A673 (cell line): Measurements from ENCODE around the gene BACH1. TPM values are rescaled to one million over a fixed set of nuclear protein-coding genes. Genes with fewer than 3 reads are reported as not detected.

ENCODE experiments used
- BruUV-seq: library from RNA; stranded (reverse); fragments of 400-500 nt; replicated peaks from 2 replicates; lab custom pipeline; 2021; lab: Mats Ljungman, UMichigan
- CTCF ChIA-PET: fragments of 300-600 bp; sonication (Branson Sonifier 250); formaldehyde crosslinking; loops from one replicate; lab custom pipeline; 2022; ENCODE audit warnings: antibody characterized with exemption; lab: Charles Lee
- POLR2A ChIA-PET: fragments of 300-600 bp; sonication (Branson Sonifier 250); formaldehyde crosslinking; loops from one replicate; lab custom pipeline; 2022; ENCODE audit warnings: antibody characterized with exemption; ENCODE audit not compliant: low non-redundant PET; lab: Charles Lee
- DNase-seq: peaks from one replicate; pipeline ENCODE4 v3.0.0-alpha.2; 2015; ENCODE audit warnings: low spot score
- H3K27ac ChIP-seq: fragments of 200-600 bp; sonication (generic); 2 replicates; pipeline ENCODE4 v1.5.1; 2016; ENCODE audit warnings: mixed run types, low read depth, mild to moderate bottlenecking, mixed read lengths, antibody characterized with exemption, low read length; ENCODE audit not compliant: poor library complexity, severe bottlenecking
- H3K27me3 ChIP-seq: fragments of 200-600 bp; sonication (generic); replicated peaks from 2 replicates; pipeline ENCODE4 v1.6.1; 2017; ENCODE audit warnings: mixed run types, low read depth, mild to moderate bottlenecking, mixed read lengths, antibody characterized with exemption, low read length; ENCODE audit not compliant: insufficient read depth, poor library complexity
- H3K36me3 ChIP-seq: fragments of 200-600 bp; sonication (generic); 2 replicates; pipeline ENCODE4 v1.6.1; 2016; ENCODE audit warnings: mixed run types, mild to moderate bottlenecking, mixed read lengths, antibody characterized with exemption, low read length; ENCODE audit not compliant: insufficient read depth, poor library complexity, severe bottlenecking
- H3K4me1 ChIP-seq: fragments of 200-600 bp; sonication (generic); 2 replicates; pipeline ENCODE4 v1.6.1; 2017; ENCODE audit warnings: mixed run types, mild to moderate bottlenecking, mixed read lengths, antibody characterized with exemption, low read length; ENCODE audit not compliant: insufficient read depth, poor library complexity, severe bottlenecking
- H3K4me3 ChIP-seq: fragments of 200-600 bp; sonication (generic); 2 replicates; pipeline ENCODE4 v1.5.1; 2016; ENCODE audit warnings: low read depth, mixed run types, mild to moderate bottlenecking, mixed read lengths, low read length; ENCODE audit not compliant: poor library complexity, severe bottlenecking
- H3K9me3 ChIP-seq: fragments of 200-600 bp; sonication (generic); 2 replicates; pipeline ENCODE4 v1.6.1; 2016; ENCODE audit warnings: mixed run types, low read depth, mild to moderate bottlenecking, mixed read lengths, antibody characterized with exemption, low read length; ENCODE audit not compliant: poor library complexity, severe bottlenecking
- EZH2 ChIP-seq: fragments of 200-600 bp; sonication (generic); IDR thresholded peaks from 2 replicates; pipeline ENCODE4 v1.6.1; 2017; ENCODE audit warnings: borderline replicate concordance, low read depth, mild to moderate bottlenecking, mixed read lengths, antibody characterized with exemption, low read length; ENCODE audit not compliant: poor library complexity, severe bottlenecking
- intact Hi-C: fragments of 100-400 bp; cut with micrococcal nuclease; formaldehyde crosslinking; loops from one replicate; pipeline ENCODE4 v1.10.0; 2022; ENCODE audit not compliant: unreplicated experiment
- total RNA-seq: library from RNA; stranded (reverse); gene quantifications from 2 replicates; pipeline ENCODE4 v1.2.3, GENCODE V29; 2021
- TF ChIP-seq, protein P1 (sequence below): fragments of 300-800, 200-600 bp; sonication (generic); conservative IDR thresholded peaks from 2 replicates; pipeline ENCODE4 v1.5.1; 2017; ENCODE audit warnings: low read depth, mild to moderate bottlenecking, antibody characterized with exemption, low read length, moderate library complexity, mixed read lengths

Gene BACH1
- total RNA-seq, 1 experiment from 2014 or later = 103 TPM

DNA sequence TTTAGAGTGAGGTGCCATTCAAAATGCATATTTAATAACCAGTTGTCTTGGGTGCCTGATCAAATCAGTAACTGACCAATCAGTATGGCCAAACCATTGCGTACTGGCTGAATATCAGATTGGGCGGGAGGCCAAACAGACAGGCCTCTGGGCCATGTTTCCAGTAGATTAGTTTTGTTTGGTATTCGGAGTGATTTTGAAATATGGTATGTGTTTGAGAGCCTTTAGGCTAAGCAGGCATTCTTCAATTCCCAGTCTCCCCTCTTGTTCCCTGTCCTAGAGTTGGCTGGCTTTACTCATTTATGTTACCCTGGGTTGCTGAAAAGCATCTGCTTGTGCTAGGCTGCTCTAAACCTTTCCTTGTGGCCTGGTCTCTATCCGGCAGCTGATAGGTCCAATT lies 80.1 kb downstream of the BACH1 start:
- no peaks in the 10 kb centered on the region for H3K4me1 ChIP-seq
- ChIA-PET CTCF (interaction anchor here (0.5 kb wide), 1 partner anchor 418 kb away, joined by 3 read pairs; no protein-coding TSS in a partner anchor), POLR2A (no interaction called here)
- DNase-seq = no peak
- H3K36me3 ChIP-seq = no peaks in the 10 kb centered on the region
- no peak overlapping the region for H3K4me3 ChIP-seq
- H3K9me3 ChIP-seq = no peaks in the 10 kb centered on the region
- intact Hi-C loops = loop anchor here (5.0 kb wide), 1 partner anchor 468 kb away; no protein-coding TSS in a partner anchor
- TF ChIP-seq, protein P1, sequence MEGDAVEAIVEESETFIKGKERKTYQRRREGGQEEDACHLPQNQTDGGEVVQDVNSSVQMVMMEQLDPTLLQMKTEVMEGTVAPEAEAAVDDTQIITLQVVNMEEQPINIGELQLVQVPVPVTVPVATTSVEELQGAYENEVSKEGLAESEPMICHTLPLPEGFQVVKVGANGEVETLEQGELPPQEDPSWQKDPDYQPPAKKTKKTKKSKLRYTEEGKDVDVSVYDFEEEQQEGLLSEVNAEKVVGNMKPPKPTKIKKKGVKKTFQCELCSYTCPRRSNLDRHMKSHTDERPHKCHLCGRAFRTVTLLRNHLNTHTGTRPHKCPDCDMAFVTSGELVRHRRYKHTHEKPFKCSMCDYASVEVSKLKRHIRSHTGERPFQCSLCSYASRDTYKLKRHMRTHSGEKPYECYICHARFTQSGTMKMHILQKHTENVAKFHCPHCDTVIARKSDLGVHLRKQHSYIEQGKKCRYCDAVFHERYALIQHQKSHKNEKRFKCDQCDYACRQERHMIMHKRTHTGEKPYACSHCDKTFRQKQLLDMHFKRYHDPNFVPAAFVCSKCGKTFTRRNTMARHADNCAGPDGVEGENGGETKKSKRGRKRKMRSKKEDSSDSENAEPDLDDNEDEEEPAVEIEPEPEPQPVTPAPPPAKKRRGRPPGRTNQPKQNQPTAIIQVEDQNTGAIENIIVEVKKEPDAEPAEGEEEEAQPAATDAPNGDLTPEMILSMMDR = no peak
- no peak for TF ChIP-seq EZH2
- no TSS peak for BruUV-seq
- no peak overlapping the region for H3K27ac ChIP-seq
- no peaks in the 10 kb centered on the region for H3K27me3 ChIP-seq

DNA sequence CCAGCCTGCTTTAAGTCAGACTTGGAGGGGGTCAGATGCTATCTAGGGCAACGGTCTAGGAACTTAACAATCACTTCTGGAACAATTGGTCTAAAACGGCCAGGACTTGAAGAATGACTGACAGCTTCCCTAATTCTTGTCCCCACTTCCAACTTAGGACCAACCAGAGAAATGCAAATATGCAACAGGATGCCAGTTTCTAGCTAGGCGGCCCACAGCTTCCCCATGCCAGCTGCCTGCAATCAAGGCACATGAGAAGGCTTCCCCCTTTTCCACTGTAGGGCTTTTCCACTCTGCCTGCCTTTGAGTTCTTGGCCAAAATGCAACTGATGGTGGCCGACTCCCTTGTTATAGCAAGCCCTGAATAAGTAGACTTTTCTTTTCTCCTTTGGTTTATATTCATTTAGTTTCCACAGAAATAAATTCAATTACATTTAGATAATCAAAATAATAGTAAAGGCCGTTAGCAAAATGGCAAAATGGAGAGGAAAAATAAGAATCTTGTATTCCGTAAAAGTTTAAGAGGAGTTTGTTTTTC lies 80.9 kb downstream of the BACH1 start:
- DNase-seq = no peak
- Histone ChIP-seq H3K9me3 (no peaks in the 10 kb centered on the region), H3K27me3 (no peaks in the 10 kb centered on the region), H3K4me1 (no peaks in the 10 kb centered on the region), H3K27ac (no peak overlapping the region), H3K36me3 (no peaks in the 10 kb centered on the region), H3K4me3 (no peak overlapping the region)
- BruUV-seq = no TSS peak
- ChIA-PET POLR2A (no interaction called here), CTCF (no interaction called here)
- intact Hi-C loops = loop anchor here (5.0 kb wide), 1 partner anchor 468 kb away; no protein-coding TSS in a partner anchor
- TF ChIP-seq, protein P1 = no peak
- no peak for TF ChIP-seq EZH2

DNA sequence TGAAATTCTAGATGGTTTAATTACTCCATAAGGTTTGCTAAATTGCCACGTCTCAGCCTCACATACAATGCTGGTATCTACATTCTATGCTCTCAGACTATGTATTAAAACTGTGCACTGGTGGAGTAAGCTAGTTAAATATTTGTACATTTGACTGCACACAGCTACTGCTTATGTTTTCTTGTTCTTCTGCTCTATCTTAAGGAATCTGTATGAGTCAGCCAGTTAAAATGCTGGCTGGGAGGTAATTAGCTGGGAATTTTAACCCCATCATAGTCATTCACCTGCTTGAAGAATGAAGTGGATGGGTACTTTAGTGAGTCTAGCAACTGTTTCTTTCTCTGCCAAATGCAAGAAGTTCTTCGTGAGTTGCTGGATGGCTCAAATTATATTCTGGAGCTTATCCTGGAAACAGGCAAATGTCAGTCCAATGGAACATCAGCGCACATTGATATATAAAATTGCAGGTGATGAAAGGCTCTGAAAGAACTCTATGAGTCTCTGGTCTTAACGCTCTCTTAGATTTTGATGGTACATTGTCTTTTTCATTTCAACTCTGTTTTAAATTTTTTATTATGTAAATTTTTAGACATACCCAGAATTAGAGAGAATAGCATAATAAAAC lies 83.4 kb downstream of the BACH1 start:
- intact Hi-C loops = no loop called here
- no peaks in the 10 kb centered on the region for H3K36me3 ChIP-seq
- no peaks in the 10 kb centered on the region for H3K27me3 ChIP-seq
- no peak overlapping the region for H3K4me3 ChIP-seq
- CTCF ChIA-PET = no interaction called here
- H3K9me3 ChIP-seq = no peaks in the 10 kb centered on the region
- peak; percentile 29 for DNase-seq
- no peaks in the 10 kb centered on the region for H3K4me1 ChIP-seq
- no peak overlapping the region for H3K27ac ChIP-seq
- no TSS peak for BruUV-seq
- TF ChIP-seq, protein P1 = no peak
- no peak for TF ChIP-seq EZH2
- POLR2A ChIA-PET = interaction anchor here (0.6 kb wide), 1 partner anchor 210 kb away, joined by 3 read pairs; no protein-coding TSS in a partner anchor
